Esophagus muscularis mucosa (tissue), 4 donors: ENCODE measurements around the gene NR2E3. TPM values are rescaled to one million over a fixed set of nuclear protein-coding genes. Genes with fewer than 3 reads are reported as not detected.
A peak's percentile ranks its signal among the peaks of the same experiment; 100 is the strongest.

Source experiments
- DNase-seq: peaks from one replicate; pipeline ENCODE4 v3.0.0-alpha.2; 2017; ENCODE audit errors: extremely low spot score
- H3K27ac ChIP-seq, 4 donors: fragments of 200-600 bp; sonication (generic); replicated peaks in 1 of 4; 1 replicate in 3 of 4; 2 replicates in 1 of 4; pipeline ENCODE4 v1.5.1; 2016 to 2019; ENCODE audit warnings: mild to moderate bottlenecking in 1 of 4
- H3K27me3 ChIP-seq, 4 donors: fragments of 200-600 bp; sonication (generic); one replicate each; pipeline versions ENCODE4 v1.5.1 to v1.6.0; 2016 to 2019
- H3K36me3 ChIP-seq, 4 donors: fragments of 200-600 bp; sonication (generic); one replicate each; pipeline ENCODE4 v1.5.1; 2016 to 2019
- H3K4me1 ChIP-seq, 4 donors: fragments of 200-600 bp; sonication (generic); one replicate each; pipeline ENCODE4 v1.5.1; 2016 to 2019
- H3K4me3 ChIP-seq, 4 donors: fragments of 200-600 bp; sonication (generic); 1 replicate in 2 of 4; 2 replicates in 2 of 4; pipeline ENCODE4 v1.5.1; 2016 to 2019; ENCODE audit warnings: mild to moderate bottlenecking in 4 of 4, moderate library complexity in 1 of 4
- H3K9me3 ChIP-seq, 4 donors: fragments of 200-600 bp; sonication (generic); 1 replicate in 3 of 4; 2 replicates in 1 of 4; pipeline ENCODE4 v1.5.1; 2016 to 2019
- EP300 ChIP-seq: sonication (generic); formaldehyde crosslinking; IDR thresholded peaks from one replicate; pipeline ENCODE4 v1.6.1; 2017; ENCODE audit warnings: antibody characterized with exemption
- POLR2A ChIP-seq: fragments of 450-650 bp; IDR thresholded peaks from one replicate; pipeline ENCODE4 v1.6.1; 2017; ENCODE audit warnings: antibody characterized with exemption, moderate library complexity, mild to moderate bottlenecking, low read depth
- POLR2AphosphoS5 ChIP-seq, 2 donors: sonication (generic); formaldehyde crosslinking; IDR thresholded peaks; one replicate each; pipeline ENCODE4 v1.6.1; 2017; ENCODE audit warnings: antibody characterized with exemption in 2 of 2
- WGBS: methylation state at CpG from one replicate; pipeline ENCODE4 v1.1.5; 2018; 5-methylcytosine and 5-hydroxymethylcytosine counted together
- intact Hi-C: fragments of 100-400 bp; cut with DNase I; formaldehyde crosslinking; loops from one replicate; pipeline ENCODE4 v1.15.1; 2023
- total RNA-seq, 4 donors: library from RNA; depleted of rRNA; stranded (reverse); fragments of >200 nt; gene quantifications; one replicate each; pipeline versions ENCODE4 v1.1.0 to v1.2.1, GENCODE V29; 2016
- TF ChIP-seq, protein P1 (sequence below), 3 experiments: fragments of 200-600 bp in 2 of 3; fragments of 450-650 bp in 1 of 3; sonication (generic) in 2 of 3; IDR thresholded peaks; one replicate each; pipeline ENCODE4 v1.5.1; 2017 to 2019; ENCODE audit warnings: antibody characterized with exemption in 3 of 3, mild to moderate bottlenecking in 2 of 3, moderate library complexity in 1 of 3

The NR2E3 gene
- total RNA-seq, 4 donors from 2014 or later = not detected

DNA sequence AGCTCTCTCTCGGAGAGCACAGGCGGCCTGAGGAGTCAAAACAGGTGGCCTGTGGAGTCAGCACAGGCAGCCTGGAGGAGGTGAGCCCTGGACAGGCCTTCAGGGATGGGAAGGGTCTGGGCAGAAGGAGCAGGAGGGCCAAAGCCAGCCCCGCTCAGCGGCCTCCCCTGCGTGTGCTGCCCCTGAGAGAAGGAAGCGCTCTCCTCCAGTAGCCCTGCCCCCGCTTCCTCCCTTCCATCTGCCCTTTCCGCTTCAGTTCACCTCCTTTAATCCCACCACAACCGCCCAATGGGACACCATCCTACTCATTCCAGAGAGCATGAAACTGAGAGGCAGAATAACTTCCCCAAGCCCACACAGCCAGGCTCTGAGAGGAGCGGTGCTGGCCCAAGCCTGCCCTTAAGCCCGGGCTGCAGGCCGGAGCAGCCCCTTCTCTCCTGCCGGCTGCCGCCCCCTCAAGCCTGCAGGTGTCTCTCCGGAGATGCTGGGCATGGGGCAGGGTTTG, 3.2 kb upstream of the NR2E3 start:
- Histone ChIP-seq H3K4me3 (no peak overlapping the region), H3K9me3 (no peaks in the 10 kb centered on the region), H3K27ac (no peak overlapping the region), H3K36me3 (no peaks in the 10 kb centered on the region), H3K27me3 (peaks cover 0 to 8% (median 0%) of the 10 kb centered on the region in 4 donors), H3K4me1 (peaks cover 0 to 10% (median 4%) of the 10 kb centered on the region in 4 donors)
- TF ChIP-seq, protein P1, sequence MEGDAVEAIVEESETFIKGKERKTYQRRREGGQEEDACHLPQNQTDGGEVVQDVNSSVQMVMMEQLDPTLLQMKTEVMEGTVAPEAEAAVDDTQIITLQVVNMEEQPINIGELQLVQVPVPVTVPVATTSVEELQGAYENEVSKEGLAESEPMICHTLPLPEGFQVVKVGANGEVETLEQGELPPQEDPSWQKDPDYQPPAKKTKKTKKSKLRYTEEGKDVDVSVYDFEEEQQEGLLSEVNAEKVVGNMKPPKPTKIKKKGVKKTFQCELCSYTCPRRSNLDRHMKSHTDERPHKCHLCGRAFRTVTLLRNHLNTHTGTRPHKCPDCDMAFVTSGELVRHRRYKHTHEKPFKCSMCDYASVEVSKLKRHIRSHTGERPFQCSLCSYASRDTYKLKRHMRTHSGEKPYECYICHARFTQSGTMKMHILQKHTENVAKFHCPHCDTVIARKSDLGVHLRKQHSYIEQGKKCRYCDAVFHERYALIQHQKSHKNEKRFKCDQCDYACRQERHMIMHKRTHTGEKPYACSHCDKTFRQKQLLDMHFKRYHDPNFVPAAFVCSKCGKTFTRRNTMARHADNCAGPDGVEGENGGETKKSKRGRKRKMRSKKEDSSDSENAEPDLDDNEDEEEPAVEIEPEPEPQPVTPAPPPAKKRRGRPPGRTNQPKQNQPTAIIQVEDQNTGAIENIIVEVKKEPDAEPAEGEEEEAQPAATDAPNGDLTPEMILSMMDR (IDR thresholded peaks at IDR 0.05) = no peak
- TF ChIP-seq POLR2AphosphoS5 (IDR thresholded peaks at IDR 0.05) (no peak), POLR2A (no peak), EP300 (no peak)
- intact Hi-C loops = no loop called here
- no peak for DNase-seq
- WGBS = 86% methylated on average over 15 of the region's 15 CpGs

DNA sequence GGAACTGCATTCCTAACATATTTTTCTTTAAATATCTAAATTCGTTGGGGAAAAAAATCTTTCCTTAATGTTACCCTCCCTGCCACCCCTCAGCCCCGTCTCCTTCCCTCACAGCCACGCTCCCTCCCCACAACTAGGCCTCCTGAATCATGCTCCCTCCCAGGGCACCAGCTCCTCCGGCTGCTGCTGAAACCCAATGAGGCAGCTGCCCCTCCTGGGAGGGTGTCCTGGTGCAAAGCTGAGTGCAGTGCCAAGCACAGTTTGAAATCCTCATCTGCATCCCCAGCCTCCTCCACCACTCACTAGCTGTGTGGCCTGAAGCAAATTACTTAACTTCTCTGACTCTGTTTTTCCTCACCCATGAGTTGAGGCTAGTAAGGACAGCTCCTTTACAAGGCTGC, 2.7 kb upstream of the NR2E3 start:
- intact Hi-C loops = no loop called here
- WGBS = 65% methylated on average over 4 of the region's 4 CpGs
- no peak overlapping the region for H3K4me3 ChIP-seq

DNA sequence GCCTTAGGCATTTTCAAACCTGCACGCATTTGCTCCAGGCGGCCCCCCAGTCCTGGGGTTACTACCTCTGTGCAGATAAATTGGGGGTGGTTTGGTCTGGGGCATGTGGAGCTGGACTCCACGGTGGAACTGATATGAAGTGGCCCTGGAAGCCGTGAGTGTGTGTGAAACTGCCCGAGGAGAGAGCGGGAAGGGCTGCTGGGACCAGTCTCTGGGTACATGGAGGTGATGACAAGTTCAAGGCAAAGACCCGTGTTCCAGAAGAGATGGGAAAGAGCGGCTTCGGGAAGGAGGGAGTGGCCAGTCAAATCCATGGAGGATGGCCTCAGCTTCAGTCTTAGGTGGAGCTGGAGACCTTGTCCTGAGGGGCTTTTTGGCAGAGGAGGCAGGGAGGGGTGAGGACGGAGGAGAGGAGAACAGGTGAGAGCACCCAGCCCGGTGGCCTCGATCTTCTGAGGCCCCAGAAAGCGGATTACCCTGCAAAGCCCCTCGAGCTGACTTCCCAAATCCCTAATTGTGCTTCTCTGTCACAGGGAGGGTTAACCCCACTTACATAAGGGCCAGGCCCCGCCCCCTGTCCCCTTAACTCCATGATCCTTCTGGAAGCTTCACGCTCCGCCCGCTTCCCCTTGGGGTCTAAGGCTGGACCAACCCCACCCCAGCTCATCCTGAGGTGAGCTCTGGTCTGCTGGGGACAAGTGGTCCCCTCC, 1.9 kb upstream of the NR2E3 start:
- intact Hi-C loops = no loop called here
- DNase-seq = no peak
- Histone ChIP-seq H3K4me1 (peaks cover 0 to 14% (median 4%) of the 10 kb centered on the region in 4 donors), H3K9me3 (no peaks in the 10 kb centered on the region), H3K36me3 (no peaks in the 10 kb centered on the region), H3K4me3 (no peak overlapping the region), H3K27me3 (no peaks in the 10 kb centered on the region), H3K27ac (no peak overlapping the region)
- TF ChIP-seq POLR2A = no peak
- TF ChIP-seq EP300 = no peak
- TF ChIP-seq POLR2AphosphoS5 (IDR thresholded peaks at IDR 0.05) = no peak
- WGBS = 90% methylated on average over 14 of the region's 18 CpGs

More for the DNA sequence above, 2.7 kb upstream of the NR2E3 start:
- no peaks in the 10 kb centered on the region for H3K36me3 ChIP-seq
- peaks cover 0 to 2% (median 0%) of the 10 kb centered on the region in 4 donors for H3K27me3 ChIP-seq
- H3K9me3 ChIP-seq = no peaks in the 10 kb centered on the region
- H3K4me1 ChIP-seq = peaks cover 0 to 10% (median 4%) of the 10 kb centered on the region in 4 donors
- H3K27ac ChIP-seq = no peak overlapping the region
- DNase-seq = no peak
- no peak for TF ChIP-seq POLR2AphosphoS5 (IDR thresholded peaks at IDR 0.05)
- TF ChIP-seq POLR2A = no peak
- no peak for TF ChIP-seq EP300
- TF ChIP-seq, protein P1 (IDR thresholded peaks at IDR 0.05) = no peak

DNA sequence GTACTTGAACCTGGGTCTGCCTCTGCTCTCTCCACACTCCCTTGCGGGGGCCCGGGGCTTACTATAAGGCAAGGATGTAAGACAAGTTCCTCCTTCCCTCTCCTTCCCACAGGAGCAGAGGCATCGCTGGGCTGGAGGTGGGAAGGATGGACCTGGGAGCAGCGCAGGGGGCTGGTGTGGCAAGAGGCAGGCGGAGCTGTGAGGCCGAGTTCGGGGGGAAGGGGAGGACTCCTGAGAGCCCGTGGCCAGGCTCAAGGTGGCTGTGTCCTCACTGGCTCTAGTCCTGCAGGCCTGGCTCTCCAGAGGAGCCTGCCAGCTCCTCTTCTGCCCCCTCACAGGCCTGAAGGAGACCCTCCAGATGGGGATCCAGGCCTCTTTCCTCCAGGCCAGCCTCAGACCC, 1.0 kb upstream of the NR2E3 start:
- peaks cover 0 to 14% (median 4%) of the 10 kb centered on the region in 4 donors for H3K4me1 ChIP-seq
- intact Hi-C loops = no loop called here
- no peaks in the 10 kb centered on the region for H3K36me3 ChIP-seq
- TF ChIP-seq, protein P1 (IDR thresholded peaks at IDR 0.05) = no peak
- TF ChIP-seq EP300 (no peak), POLR2A (no peak), POLR2AphosphoS5 (IDR thresholded peaks at IDR 0.05) (no peak)
- no peak overlapping the region for H3K4me3 ChIP-seq
- H3K27ac ChIP-seq = no peak overlapping the region
- H3K9me3 ChIP-seq = no peaks in the 10 kb centered on the region
- no peaks in the 10 kb centered on the region for H3K27me3 ChIP-seq
- 91% methylated on average over 7 of the region's 8 CpGs for WGBS
- DNase-seq = no peak

DNA sequence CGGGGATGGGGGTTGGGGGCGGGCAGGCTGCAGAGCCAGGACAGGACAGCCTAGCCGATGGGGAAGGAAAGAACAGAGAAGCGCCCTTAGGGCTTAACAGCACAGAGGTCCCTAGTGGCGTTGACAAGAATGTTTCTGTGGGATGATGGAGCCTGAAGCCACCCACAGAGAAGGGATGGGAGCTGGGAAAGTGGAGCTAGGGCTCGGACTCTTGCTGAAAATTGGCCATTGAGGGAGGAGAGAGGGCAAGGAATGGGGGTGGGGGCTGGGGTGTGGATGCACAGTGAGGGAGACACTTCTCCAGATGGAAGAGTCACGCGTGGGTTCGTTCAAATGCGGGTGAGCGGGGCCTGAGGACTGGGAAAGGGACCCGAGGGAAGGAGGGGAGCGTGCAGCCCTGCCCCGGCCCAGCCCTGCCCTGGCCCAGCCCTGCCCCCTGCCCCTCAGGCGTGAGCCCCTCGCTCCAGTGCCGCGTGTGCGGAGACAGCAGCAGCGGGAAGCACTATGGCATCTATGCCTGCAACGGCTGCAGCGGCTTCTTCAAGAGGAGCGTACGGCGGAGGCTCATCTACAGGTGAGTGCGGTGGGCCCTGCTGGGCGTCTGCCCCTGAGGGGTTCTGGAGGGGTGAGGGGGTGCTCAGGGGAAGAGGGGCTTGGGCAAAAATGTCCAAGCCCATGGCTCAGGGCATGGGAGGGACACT, 832 bp downstream of the NR2E3 start:
- TF ChIP-seq POLR2A = no peak
- no peak for TF ChIP-seq POLR2AphosphoS5 (IDR thresholded peaks at IDR 0.05)
- TF ChIP-seq EP300 = no peak
- TF ChIP-seq, protein P1 (IDR thresholded peaks at IDR 0.05) = no peak
- no peaks in the 10 kb centered on the region for H3K36me3 ChIP-seq
- H3K27ac ChIP-seq = no peak overlapping the region
- H3K27me3 ChIP-seq = no peaks in the 10 kb centered on the region
- peaks cover 0 to 14% (median 4%) of the 10 kb centered on the region in 4 donors for H3K4me1 ChIP-seq
- WGBS = 85% methylated on average over 12 of the region's 27 CpGs
- DNase-seq = peak; percentile 39
- intact Hi-C loops = no loop called here
- H3K9me3 ChIP-seq = no peaks in the 10 kb centered on the region
- no peak overlapping the region for H3K4me3 ChIP-seq
